ENCODE data around the gene TAS2R40. TPM values are rescaled to one million over a fixed set of nuclear protein-coding genes. Genes with fewer than 3 reads are reported as not detected.
A peak's percentile ranks its signal among the peaks of the same experiment; 100 is the strongest.

Gene TAS2R40
- total RNA-seq, 1 experiment from 2014 or later: not detected

DNA sequence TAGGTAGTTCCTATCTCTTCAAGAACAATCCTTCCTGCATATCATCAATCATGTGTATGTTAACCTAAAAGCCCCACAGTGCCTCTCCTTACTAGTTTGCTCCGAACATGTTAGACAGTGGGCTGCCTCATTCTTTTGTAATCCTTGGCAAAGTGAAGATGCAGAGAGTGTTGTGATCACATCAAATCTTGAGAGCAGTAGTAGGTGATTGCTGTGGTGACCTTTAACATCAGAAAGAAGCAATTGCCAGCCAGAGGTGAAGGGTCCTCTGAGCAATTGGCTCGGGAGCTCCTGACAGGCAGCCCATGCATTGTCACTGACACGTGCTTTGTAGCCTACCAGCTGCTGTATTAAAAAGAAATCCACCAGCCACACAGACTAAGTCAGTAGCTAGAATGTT lies 21.8 kb downstream of the TAS2R40 start:
- POLR2A ChIA-PET (ENCODE audit: unreplicated experiment): no interaction called here
- no peak for DNase-seq

DNA sequence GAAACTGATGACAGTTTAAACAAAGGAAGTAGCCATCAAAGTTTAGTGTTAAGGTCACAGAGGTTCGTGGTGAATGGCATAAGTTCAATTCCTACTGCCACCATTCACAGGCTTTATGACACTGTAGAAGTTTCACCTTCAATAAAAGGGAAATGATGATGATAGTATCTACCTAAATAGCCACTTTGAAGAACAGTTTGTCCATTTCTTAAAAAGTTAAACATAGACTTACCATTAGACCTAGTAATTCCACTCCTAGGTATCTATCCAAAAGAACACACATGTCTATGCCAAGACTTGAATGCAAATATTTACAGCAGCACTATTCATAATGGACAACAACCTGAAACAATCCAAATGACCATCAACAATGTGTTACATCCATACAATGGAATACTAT lies 22.5 kb downstream of the TAS2R40 start:
- peak overlapping the region; percentile 52; the same call in 1 of the 2 replicates for H3K4me2 ChIP-seq (ENCODE audit: low read length)
- POLR2A ChIA-PET (ENCODE audit: unreplicated experiment): no interaction called here
- H3K9me3 ChIP-seq (ENCODE audit: low read length): no peaks in the 10 kb centered on the region
- ATAC-seq (no peak), DNase-seq (no peak)
- H3K36me3 ChIP-seq (ENCODE audit: low read depth, low read length): no peaks in the 10 kb centered on the region
- intact Hi-C loops (cut with micrococcal nuclease): loop anchor here (1.0 kb wide), 1 partner anchor 35 kb away; no protein-coding TSS in a partner anchor
- H2AFZ ChIP-seq (ENCODE audit: low read length): no peak overlapping the region
- no peaks in the 10 kb centered on the region for H4K20me1 ChIP-seq (ENCODE audit: low read length)
- peaks cover 55% of the 10 kb centered on the region for H3K4me1 ChIP-seq (ENCODE audit: insufficient read depth, low read length)
- no peaks in the 10 kb centered on the region for H3K9me2 ChIP-seq (replicated peaks; ENCODE audit: low read length)
- TF ChIP-seq, protein P1, sequence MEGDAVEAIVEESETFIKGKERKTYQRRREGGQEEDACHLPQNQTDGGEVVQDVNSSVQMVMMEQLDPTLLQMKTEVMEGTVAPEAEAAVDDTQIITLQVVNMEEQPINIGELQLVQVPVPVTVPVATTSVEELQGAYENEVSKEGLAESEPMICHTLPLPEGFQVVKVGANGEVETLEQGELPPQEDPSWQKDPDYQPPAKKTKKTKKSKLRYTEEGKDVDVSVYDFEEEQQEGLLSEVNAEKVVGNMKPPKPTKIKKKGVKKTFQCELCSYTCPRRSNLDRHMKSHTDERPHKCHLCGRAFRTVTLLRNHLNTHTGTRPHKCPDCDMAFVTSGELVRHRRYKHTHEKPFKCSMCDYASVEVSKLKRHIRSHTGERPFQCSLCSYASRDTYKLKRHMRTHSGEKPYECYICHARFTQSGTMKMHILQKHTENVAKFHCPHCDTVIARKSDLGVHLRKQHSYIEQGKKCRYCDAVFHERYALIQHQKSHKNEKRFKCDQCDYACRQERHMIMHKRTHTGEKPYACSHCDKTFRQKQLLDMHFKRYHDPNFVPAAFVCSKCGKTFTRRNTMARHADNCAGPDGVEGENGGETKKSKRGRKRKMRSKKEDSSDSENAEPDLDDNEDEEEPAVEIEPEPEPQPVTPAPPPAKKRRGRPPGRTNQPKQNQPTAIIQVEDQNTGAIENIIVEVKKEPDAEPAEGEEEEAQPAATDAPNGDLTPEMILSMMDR (conservative IDR thresholded peaks at IDR 0.05; ENCODE audit: low read depth, low read length): no peak
- TF ChIP-seq EZH2 (IDR thresholded peaks at IDR 0.05; ENCODE audit: low read length, unreplicated experiment) (no peak), EZH2phosphoT487 (IDR thresholded peaks at IDR 0.05; ENCODE audit: borderline replicate concordance, low read length) (no peak)
- H3K27me3 ChIP-seq (ENCODE audit: low read length): no peaks in the 10 kb centered on the region
- H3K9ac ChIP-seq (ENCODE audit: low read length): no peak overlapping the region
- no peak overlapping the region for H3K4me3 ChIP-seq (ENCODE audit: low read length)
- BruUV-seq (replicated peaks): no TSS peak
- H3F3A ChIP-seq (ENCODE audit: low read length, unreplicated experiment): peaks cover 9% of the 10 kb centered on the region
- H3K27ac ChIP-seq (ENCODE audit: low read length): peak overlapping the region; percentile 54
- no peaks in the 10 kb centered on the region for H3K79me2 ChIP-seq (ENCODE audit: low read length)
- CTCF ChIA-PET: interaction anchor here (0.7 to 0.9 kb wide), 2 partner anchors 19 to 93 kb away, joined by 3 read pairs; partner anchors contain the start of gene GSTK1

More for the DNA sequence above, 21.8 kb downstream of the TAS2R40 start:
- H3K9me3 ChIP-seq (ENCODE audit: low read length): no peaks in the 10 kb centered on the region
- no peaks in the 10 kb centered on the region for H3K36me3 ChIP-seq (ENCODE audit: low read depth, low read length)
- H3K79me2 ChIP-seq (ENCODE audit: low read length): no peaks in the 10 kb centered on the region
- H3K4me3 ChIP-seq (ENCODE audit: low read length): no peak overlapping the region
- no peak overlapping the region for H2AFZ ChIP-seq (ENCODE audit: low read length)
- H3K4me1 ChIP-seq (ENCODE audit: insufficient read depth, low read length): peaks cover 54% of the 10 kb centered on the region
- CTCF ChIA-PET: no interaction called here
- H3K9ac ChIP-seq (ENCODE audit: low read length): no peak overlapping the region
- no TSS peak for BruUV-seq (replicated peaks)
- no peak overlapping the region for H3K4me2 ChIP-seq (ENCODE audit: low read length)
- no peak for TF ChIP-seq EZH2phosphoT487 (IDR thresholded peaks at IDR 0.05; ENCODE audit: borderline replicate concordance, low read length)
- TF ChIP-seq EZH2 (IDR thresholded peaks at IDR 0.05; ENCODE audit: low read length, unreplicated experiment): no peak
- TF ChIP-seq, protein P1 (conservative IDR thresholded peaks at IDR 0.05; ENCODE audit: low read depth, low read length): no peak
- H3K27me3 ChIP-seq (ENCODE audit: low read length): no peaks in the 10 kb centered on the region
- no peaks in the 10 kb centered on the region for H3K9me2 ChIP-seq (replicated peaks; ENCODE audit: low read length)
- H3K27ac ChIP-seq (ENCODE audit: low read length): no peak overlapping the region
- H4K20me1 ChIP-seq (ENCODE audit: low read length): no peaks in the 10 kb centered on the region
- no peak for ATAC-seq
- H3F3A ChIP-seq (ENCODE audit: low read length, unreplicated experiment): peaks cover 9% of the 10 kb centered on the region
- intact Hi-C loops (cut with micrococcal nuclease): loop anchor here (1.0 kb wide), 1 partner anchor 36 kb away; no protein-coding TSS in a partner anchor

- Histone ChIP-seq H3K4me3 (ENCODE audit: low read length) (no peak overlapping the region), H3F3A (ENCODE audit: low read length, unreplicated experiment) (peaks cover 7% of the 10 kb centered on the region), H3K36me3 (ENCODE audit: low read depth, low read length) (no peaks in the 10 kb centered on the region), H3K9me3 (ENCODE audit: low read length) (no peaks in the 10 kb centered on the region), H3K4me2 (ENCODE audit: low read length) (peak overlapping the region; percentile 68), H3K27ac (ENCODE audit: low read length) (peak overlapping the region; percentile 75), H3K4me1 (ENCODE audit: insufficient read depth, low read length) (peaks cover 47% of the 10 kb centered on the region), H4K20me1 (ENCODE audit: low read length) (no peaks in the 10 kb centered on the region), H3K79me2 (ENCODE audit: low read length) (no peaks in the 10 kb centered on the region), H3K27me3 (ENCODE audit: low read length) (no peaks in the 10 kb centered on the region), H2AFZ (ENCODE audit: low read length) (peak overlapping the region; percentile 27; the same call in 1 of the 2 replicates), H3K9me2 (replicated peaks; ENCODE audit: low read length) (no peaks in the 10 kb centered on the region), H3K9ac (ENCODE audit: low read length) (0 out of 2 replicates have a peak overlapping the region, but pooled peaks have one; percentile 2)
- peak; percentile 68 for ATAC-seq
- CTCF ChIA-PET: interaction anchor here (0.6 to 0.9 kb wide), 5 partner anchors 18 to 92 kb away, joined by 3 to 5 read pairs (median 3); partner anchors contain the start of gene GSTK1
- peak; percentile 91 for DNase-seq
- no peak for TF ChIP-seq EZH2 (IDR thresholded peaks at IDR 0.05; ENCODE audit: low read length, unreplicated experiment)
- no peak for TF ChIP-seq EZH2phosphoT487 (IDR thresholded peaks at IDR 0.05; ENCODE audit: borderline replicate concordance, low read length)
- TF ChIP-seq, protein P1 (conservative IDR thresholded peaks at IDR 0.05; ENCODE audit: low read depth, low read length): no peak
- POLR2A ChIA-PET (ENCODE audit: unreplicated experiment): interaction anchor here (0.7 to 0.8 kb wide), 3 partner anchors 18 to 56 kb away, joined by 4 to 6 read pairs (median 5); partner anchors contain the start of gene GSTK1
- intact Hi-C loops (cut with micrococcal nuclease): loop anchor here (1.0 kb wide), 2 partner anchors 56 to 60 kb away; no protein-coding TSS in a partner anchor
- no TSS peak for BruUV-seq (replicated peaks)
Measured at GRCh38 chr7:143245123-143245522, 23.3 kb downstream of the TAS2R40 start.

Data from PC-3 (cell line).